Activated CD4-positive, alpha-beta T cell treated with anti-CD3 and anti-CD28 coated beads, Interleukin-2, amount 50 U/mL, for 24 hours (primary cell): Measurements from ENCODE around the gene RASL10B.

Experiments
- DNase-seq, 2 donors: peaks; one replicate each; pipeline ENCODE4 v3.0.0-alpha.2; 2020; ENCODE audit warnings: low read depth in 1 of 2, low spot score in 1 of 2

RASL10B gene

DNA sequence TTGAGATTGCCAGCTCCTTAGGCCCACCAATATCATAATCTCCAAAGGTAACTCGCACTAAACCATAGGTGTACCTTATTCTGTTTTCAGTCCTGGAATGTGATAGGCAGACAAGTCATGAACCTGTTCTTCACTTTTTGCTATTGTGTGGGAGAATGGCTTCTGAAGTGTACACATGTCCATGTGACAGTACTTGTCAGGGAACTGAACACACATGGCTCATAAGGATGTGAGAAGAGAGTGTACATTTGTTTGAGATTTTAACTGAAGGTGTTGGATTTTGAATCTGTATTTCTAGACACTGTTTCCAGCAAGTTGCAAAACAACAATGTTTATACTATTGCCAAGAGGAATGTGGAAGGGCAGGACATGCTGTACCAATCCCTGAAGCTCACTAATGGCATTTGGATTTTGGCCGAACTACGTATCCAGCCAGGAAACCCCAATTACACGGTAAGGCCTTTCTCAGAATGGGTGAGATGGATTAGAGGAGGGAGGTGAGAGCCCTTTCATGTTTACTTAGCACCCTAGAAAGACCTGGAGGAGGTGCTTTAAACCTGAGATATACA is 14.5 kb upstream of the RASL10B start:
- DNase-seq: no peak

DNA sequence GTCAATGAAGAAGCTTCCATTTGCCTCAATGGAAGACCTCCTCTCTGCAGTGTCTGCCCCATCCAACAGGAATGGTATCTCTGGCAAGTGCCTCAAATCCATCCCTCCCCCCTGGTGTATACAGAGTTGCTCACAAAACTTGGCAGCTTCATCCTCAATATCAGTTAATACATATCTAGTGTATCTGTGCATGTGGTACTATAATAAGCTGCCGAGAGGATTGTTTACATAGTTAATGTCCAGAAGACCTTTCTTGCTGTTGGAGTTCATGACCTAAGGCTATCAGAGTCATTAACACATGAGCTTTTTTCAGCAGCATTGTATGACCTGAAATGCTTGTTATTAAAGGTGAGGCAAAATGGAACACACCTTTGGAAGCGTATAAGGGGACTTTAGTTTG is 14.0 kb upstream of the RASL10B start:
- DNase-seq: no peak

DNA sequence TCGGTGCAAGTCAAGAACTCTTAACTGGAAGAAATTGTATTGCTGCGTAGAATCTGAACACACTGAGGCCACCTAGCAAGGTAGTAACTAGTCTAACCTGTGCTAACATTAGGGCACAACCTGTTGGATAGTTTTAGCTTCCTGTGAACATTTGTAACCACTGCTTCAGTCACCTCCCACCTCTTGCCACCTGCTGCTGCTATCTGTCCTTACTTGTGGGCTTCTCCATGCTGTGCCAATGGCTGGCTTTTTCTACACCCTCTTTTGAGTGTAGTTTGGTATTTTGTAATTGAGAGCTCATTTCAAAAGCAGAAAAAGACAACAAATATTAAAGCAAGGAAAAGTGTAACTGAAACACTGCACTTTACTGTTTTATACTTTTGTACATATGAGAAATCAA is 7.7 kb upstream of the RASL10B start:
- DNase-seq: no peak

DNA sequence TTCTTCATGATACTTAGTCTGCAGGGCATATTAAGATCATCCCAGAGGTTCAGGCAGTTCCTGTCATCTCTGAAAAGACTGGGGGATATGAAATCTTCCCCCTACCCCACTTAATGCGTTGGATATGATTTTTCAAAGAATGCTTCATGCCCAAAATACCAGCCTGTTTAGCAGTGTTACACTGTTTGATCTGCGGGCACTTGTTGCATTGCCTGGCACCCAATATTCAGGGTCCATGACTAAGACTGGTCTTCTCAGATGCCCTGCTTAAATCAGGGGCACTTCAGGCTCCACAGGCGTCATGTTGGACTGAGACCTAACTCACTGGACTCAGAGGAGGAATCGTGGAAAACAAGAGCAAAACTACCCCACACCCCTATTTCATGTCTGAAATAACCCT is 6.4 kb upstream of the RASL10B start:
- no peak for DNase-seq

DNA sequence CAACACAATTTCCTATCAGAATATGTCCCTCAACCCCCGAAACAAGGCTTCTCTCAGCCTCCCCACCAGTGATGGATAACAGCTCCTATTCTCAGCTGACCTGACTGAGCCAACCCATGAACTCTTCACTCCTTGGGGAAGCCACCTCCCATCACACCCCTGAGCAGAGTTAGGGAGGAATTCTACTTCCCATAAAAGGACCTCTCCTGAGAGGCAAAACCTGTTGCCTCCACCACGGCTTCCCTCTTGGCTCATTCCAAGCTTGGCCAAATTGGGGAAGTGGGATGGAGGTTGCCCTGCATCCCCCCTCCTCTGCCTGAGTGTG is 5.7 kb upstream of the RASL10B start:
- DNase-seq: no peak

DNA sequence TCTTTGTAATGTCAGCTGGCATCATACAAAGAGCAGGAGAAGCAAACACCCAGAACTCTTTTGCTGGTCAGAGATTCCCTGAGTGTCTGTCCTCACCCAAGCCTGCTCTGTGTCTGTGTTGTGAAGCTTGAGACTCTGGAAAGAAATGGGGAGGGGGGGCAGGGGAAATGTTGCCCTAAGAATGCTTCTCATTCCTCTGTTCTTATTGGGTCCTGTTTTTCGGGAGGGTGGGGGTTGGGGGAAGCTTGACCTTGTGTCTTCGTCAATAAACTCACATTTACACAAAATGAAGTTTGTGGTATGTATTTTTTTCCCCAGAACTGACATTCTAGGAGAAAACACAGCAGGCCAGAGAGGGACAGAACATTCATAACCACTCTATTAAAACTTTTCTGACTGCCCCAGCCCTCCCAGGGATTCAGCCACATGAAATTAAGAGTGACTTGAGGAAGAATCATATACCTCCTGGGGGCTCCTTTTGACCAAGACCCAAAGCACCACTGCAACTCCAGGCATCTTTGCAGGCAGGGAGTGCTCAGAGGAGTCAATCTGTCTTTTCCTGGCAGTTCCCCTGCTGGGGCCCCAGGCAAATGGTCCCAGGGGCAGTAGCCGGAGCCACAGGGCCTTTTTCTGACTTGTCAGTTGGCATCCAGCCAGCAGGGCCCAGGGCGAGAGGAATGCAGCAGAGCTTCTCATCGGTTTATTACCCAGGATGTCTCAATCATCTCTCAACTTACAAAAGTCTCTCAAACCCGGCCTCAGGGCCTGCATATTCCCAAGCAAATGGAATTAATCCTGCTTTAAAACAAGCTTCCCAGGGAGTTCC is 5.1 kb upstream of the RASL10B start:
- DNase-seq: no peak

DNA sequence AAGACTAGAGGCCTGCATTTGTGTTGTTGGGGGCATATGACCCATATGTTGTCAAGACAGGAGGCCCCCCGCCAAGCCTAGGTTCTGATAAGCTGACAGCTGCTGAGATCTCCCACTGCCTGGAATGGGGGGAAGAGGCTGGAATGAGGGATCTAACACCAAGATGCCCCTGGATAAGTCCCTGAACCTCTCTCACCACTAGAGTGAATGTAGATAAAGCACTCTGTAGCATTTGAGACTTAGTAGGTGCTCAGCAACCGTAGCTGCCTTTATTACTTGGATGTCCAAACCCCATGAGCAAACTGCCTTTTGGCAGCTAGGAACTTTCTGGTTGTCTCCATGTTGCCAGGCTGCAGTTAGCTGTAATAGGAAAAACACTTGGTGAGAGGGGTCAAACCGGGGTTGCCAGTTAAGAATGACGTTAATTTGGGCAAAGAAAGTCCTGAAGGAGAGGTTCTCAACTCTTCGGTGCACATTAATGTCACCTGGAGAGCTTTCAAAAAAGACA is 4.4 kb upstream of the RASL10B start:
- DNase-seq: no peak

DNA sequence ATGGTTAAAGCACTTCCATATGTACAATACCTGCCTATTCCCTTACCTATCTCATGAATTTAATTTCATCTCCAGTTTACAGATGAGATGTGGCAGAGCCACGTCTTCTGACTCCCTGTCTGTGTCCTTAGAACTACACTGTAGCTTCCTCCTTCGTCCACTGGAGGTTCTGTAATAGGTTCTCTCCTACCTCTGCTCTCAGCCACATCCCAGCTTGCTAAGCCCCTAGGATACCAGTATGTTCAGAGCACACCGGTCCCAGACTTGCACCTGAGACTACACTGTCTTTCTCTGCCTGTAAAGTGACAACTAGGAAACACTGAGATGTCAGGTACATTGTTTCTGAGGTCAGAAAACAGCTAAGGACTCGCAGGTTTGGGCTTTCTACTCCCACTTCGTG is 3.8 kb upstream of the RASL10B start:
- no peak for DNase-seq

DNA sequence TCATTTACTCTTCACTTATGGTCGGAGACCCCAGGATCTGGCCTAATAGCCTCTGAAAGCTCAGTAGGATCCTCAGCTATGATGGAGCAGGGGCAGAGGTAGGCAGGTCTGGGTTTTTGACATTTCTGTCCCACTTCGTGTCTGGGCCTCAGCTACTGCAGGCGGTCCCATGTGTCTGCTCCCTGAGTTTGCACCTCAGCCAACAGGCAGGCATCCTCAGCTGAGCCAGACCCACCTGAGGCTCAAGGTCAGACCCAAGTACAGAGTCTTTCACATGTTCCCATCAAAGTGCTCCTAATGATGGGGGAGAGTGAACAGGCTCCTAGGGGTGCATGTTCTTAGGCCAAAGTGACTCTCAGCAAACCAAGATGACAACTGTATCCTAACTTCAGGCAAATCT is 2.9 kb upstream of the RASL10B start:
- DNase-seq: no peak

DNA sequence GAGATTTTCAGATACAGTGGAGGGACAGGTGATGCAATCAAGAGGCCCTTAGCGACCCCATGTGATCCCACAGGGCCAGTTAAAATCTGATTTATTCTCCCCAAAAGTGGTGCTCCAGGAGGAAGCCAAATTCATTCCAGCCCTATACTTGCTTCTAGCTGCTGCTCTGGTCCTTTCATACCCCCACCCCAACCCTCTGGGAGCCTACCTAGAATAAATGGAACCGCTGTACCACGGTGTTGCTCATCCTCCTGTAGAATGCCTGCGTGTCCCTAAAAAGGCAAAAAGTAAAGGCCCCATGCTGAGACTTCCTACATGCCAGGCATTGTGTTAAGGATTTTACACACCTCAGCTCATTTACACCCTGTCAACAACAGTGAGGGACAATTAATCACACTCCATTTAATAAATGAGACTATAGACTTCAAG is 2.0 kb upstream of the RASL10B start:
- DNase-seq: no peak

DNA sequence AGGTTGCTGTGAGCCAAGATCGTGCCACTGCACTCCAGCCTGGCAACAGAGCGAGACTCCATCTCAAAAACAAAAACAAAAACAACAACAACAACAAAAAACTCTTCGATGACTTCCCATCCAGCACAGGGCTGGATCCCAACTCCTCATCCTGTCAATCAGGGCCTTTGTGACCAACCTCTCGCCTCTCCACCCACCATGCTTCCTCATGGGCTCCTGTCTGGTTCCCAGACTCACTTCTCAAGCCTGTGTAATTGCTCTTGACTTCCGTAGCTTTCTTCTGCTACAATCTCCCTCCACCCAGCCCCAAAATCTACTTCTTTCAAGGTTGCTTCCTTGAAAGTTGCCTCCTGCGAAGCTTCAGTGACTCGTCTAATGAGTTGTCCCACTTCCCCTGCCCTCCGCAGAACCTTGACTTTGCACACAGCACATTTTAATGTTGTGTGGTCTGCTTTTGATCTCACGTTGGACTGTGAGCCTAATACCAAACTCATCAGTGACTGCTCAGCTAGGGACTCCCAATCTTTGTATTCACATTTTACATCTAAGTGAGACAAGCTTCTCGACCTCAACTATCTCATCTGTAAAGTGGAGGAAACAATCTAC is 936 bp upstream of the RASL10B start:
- DNase-seq: no peak

DNA sequence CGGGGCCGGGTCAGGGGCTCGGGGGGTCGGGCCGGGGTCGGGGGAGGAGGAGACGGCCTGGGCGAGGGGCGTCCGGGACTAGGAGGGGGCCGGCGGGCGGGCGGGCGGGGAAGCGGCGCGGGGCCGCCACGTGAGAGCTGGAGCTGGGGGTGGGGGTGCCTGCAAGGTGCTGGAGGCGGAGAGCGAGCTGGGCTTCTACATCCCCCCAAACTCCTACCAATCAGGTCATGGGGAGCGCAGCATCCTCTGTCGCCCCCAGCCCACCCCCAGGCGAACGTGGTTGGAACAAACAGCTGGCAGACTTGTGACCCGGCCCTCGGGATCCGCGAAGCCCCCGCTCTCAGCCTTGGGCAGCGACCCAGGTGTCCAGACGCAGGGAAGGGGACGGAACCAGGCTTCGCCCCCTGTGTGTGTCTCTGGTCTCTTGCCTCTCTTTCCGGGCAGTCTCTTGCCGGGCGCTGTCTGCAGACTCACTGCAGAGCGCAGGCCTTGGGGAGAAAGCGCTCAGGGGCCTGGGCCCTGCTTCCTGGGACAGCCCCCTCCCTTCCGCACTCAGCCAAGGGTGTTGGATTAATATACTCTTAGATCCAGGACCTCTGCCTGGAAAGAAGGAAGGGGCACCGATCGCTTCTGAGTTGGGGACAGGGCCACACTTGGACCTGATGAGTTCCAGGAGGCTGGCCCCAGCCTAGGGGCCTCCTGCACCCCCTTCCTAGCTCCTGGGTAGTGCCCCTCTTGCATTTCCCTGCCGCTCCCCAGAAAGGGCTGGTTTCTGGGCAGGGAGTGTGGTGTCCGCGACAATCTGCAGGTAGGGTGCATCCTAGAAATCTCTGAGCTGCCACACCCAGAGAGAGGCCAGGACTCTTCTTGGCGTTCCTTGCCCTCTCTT is 722 bp downstream of the RASL10B start:
- DNase-seq: no peak

DNA sequence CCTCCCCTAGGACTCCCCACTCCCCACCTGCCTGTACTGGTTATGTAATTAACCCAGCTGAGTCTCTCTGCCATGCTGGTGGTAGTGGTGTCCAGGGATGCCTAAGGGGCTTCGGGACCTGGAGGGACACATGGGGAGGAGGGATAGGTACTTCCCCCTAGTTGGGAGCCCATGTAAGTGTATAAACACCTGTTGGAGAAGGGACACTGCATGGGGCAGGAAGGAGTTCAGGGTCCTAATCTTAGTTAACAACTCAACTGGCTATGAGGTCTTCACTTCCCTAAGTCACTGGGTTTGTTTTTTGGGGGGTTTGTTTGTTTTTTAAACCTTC is 1.3 kb downstream of the RASL10B start:
- no peak for DNase-seq

DNA sequence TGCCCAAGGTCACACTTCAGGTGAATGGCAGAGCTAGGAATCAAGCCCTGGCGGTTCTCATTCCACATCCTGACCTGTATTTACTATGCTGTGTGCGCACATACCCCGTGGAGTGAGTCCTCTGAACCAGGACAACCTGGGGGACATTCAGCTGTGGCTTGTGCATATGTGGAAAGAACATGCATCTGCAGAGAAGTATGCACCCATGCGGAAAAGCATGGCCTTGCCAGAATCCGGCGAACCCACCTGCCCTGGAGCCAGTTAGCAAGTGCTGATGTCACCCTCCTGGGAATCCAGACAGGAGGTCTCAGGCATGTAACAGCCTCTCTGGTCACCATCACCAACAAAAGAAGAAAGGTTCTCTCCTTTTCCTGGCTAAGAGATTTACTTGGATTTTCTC is 1.9 kb downstream of the RASL10B start:
- DNase-seq: no peak

DNA sequence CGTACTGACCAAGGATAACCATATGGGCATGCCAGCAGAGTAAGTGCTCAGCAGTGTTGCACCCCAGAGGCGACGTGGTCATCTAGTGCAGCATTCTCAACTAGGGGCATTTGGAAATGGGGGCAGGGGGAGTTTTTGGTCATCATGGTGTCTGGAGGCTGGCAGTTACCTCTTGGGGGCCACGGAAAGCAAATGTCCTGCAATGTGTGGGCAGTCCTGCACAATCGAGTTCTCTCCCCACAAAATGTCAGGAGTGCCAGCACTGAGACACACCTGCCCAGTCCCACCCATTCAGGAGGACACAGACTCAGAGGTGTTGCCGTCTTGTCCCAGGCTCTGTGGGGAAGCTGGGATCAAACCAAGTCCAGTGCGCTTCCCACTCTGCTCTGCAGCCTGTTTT is 3.0 kb downstream of the RASL10B start:
- no peak for DNase-seq

DNA sequence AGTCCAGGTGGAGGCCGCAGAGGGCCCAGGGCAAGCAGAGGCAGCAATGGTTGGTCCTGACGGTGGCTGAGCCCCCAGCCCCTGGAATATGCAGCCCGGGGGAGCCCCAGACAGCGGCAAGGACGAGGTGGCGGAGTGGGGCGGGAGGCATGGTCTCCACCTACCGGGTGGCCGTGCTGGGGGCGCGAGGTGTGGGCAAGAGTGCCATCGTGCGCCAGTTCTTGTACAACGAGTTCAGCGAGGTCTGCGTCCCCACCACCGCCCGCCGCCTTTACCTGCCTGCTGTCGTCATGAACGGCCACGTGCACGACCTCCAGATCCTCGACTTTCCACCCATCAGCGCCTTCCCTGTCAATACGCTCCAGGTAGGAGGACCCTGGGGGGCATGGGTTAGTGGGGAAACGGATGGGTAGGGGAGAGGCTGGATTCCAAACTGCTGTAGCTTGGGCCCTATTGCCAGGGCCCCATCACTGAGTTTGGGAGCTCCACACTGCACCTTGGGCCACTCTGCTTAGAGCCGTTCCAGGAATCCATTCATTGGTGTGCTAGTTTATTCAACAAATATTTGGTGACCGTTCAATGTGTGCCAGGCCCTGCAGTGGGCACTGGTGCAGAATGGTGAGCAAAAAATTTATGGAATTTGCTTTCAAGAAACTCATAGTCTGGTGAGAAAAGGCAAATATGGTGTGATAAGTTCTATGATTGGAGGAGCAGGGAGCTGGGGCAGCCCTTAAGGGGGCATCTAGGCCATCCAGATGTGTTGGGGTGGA is 3.8 kb downstream of the RASL10B start:
- DNase-seq: no peak

DNA sequence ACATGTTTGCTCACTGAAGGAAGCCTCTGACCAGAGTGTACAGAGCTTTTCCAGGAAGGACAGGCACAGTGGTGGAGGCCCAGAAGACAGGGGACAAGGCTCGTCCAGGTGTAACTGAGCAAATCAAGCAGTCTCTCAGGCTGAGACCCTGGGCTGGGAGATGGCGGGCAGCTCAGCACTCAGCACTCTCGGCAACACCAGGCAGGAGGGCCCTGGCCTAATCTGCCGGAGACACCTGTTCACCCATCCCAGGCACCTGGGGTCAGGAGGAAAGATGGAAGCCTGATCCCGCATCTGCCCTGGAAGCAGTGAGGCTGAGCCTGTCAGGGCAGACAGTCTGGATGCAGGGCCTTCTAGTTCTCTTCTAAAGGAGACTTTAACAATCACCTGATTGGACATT is 4.8 kb downstream of the RASL10B start:
- DNase-seq: no peak

DNA sequence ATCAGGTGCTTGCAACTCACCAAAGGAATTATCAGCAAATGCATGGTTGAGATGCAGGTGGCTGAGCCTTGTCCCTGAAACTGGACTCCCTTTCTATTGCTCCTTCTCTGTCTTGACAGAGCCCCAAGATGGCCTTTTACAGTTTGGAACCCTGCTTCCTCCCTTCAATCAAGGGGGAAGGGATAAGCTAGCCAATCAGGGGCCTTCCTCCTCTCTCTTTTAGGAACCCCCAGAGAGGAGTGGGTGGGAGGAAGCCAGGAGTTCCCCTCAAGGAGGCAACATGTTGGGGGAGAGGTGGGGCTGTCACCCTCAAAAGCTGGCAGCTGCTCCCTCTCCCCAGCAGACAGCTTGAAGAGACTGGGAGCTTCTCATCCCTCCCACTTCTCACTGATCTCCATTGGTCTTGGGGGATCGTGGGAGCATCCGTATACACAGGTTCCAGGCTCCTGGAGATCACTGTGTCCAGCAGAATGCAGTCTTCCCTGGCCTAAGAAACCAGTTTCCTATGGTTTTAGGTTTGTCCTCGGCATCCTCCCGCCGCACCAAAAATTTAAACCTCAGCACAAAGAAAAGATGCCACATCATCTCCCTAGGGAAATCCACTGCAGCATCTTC is 7.2 kb downstream of the RASL10B start:
- DNase-seq: no peak

DNA sequence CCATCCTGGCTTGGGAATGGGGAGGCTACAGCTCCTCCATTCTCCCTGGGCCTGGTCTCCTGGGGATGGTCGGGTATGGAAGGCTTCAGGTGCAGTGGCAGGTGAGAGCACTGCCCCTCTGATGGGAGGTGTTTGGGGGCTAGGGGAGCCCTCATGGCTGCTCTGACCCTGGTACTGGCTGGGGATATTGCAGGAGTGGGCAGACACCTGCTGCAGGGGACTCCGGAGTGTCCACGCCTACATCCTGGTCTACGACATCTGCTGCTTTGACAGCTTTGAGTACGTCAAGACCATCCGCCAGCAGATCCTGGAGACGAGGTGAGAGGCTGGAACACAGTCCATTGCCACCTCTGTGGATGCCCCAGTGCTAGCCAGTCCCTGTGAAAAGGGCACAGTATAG is 8.8 kb downstream of the RASL10B start:
- no peak for DNase-seq
